VCaP (cell line): ENCODE measurements around the gene U2AF1L4.

ENCODE experiments used
- H3K27ac ChIP-seq: fragments of 450-650 bp; 2 replicates; pipeline ENCODE4 v1.5.1; 2017
- CTCF ChIP-seq: fragments of 450-650 bp; conservative IDR thresholded peaks from 2 replicates; pipeline ENCODE4 v1.5.1; 2017; ENCODE audit warnings: mild to moderate bottlenecking, moderate library complexity

Gene U2AF1L4

DNA sequence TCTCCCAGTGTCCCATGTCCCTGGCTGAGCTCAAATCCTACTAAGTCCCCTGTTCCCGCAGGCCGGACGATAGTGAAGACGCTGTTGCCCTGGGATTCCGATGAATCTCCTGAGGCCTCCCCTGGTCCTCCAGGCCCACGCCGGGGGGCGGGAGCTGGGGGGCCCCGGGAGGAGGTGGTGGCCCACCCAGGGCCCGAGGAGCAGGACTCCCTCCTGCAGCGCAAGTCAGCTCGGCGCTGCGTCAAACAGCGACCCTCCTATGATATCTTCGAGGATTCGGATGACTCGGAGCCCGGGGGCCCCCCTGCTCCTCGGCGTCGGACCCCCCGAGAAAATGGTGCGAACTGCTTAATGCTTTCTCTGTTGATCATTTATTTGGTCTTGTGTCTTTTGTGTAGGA, 21.5 kb downstream of the U2AF1L4 start:
- no peak overlapping the region for H3K27ac ChIP-seq
- TF ChIP-seq CTCF = no peak

DNA sequence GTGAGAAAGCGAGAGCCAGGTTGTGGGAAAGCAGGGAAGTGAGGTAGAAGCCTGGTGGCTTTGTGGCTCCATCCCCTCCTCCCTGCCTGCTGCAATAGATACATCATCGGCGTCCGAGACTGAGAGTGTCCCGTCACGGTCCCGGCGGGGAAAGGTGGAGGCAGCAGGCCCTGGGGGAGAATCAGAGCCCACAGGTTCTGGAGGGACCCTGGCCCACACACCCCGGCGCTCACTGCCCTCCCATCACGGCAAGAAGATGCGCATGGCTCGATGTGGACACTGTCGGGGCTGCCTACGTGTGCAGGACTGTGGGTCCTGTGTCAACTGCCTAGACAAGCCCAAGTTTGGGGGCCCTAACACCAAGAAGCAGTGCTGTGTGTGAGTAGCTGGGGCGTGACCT, 22.3 kb downstream of the U2AF1L4 start:
- no peak overlapping the region for H3K27ac ChIP-seq
- no peak for TF ChIP-seq CTCF

GRCh38 chr19:35722461-35722860, 22.8 kb downstream of the U2AF1L4 start:
- no peak overlapping the region for H3K27ac ChIP-seq
- no peak for TF ChIP-seq CTCF

DNA sequence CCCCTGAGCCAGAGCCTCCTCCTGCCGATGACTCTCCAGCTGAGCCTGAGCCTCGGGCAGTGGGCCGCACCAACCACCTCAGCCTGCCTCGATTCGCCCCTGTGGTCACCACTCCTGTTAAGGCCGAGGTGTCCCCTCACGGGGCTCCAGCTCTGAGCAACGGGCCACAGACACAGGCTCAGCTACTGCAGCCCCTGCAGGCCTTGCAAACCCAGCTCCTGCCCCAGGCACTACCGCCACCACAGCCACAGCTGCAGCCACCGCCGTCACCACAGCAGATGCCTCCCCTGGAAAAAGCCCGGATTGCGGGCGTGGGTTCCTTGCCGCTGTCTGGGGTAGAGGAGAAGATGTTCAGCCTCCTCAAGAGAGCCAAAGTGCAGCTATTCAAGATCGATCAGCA, 23.8 kb downstream of the U2AF1L4 start:
- TF ChIP-seq CTCF = no peak
- H3K27ac ChIP-seq = peak overlapping the region; percentile 14; the same call in 1 of the 2 replicates

DNA sequence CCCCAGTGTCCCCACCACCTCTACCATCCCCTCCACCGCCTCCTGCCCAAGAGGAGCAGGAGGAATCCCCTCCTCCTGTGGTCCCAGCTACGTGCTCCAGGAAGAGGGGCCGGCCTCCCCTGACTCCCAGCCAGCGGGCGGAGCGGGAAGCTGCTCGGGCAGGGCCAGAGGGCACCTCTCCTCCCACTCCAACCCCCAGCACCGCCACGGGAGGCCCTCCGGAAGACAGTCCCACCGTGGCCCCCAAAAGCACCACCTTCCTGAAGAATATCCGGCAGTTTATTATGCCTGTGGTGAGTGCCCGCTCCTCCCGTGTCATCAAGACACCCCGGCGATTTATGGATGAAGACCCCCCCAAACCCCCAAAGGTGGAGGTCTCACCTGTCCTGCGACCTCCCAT, 24.6 kb downstream of the U2AF1L4 start:
- H3K27ac ChIP-seq = no peak overlapping the region
- no peak for TF ChIP-seq CTCF

DNA sequence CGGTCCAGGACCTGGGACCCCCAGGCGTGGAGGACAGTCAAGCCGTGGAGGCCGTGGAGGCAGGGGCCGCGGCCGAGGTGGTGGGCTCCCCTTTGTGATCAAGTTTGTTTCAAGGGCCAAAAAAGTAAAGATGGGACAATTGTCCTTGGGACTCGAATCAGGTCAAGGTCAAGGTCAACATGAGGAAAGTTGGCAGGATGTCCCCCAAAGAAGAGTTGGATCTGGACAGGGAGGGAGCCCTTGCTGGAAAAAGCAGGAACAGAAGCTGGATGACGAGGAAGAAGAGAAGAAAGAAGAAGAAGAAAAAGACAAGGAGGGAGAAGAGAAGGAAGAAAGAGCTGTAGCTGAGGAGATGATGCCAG, 25.1 kb downstream of the U2AF1L4 start:
- no peak for TF ChIP-seq CTCF
- H3K27ac ChIP-seq = 0 out of 2 replicates have a peak overlapping the region, but pooled peaks have one; percentile 98

- no peak for TF ChIP-seq CTCF
Observed at GRCh38 chr19:35719402-35720162, 25.6 kb downstream of the U2AF1L4 start.

More at GRCh38 chr19:35719402-35720162, 25.6 kb downstream of the U2AF1L4 start:
- H3K27ac ChIP-seq = peak overlapping the region; percentile 98
